ENCODE results near the gene CREB3L2.
A peak's percentile ranks its signal among the peaks of the same experiment; 100 is the strongest.
"Not testable (repeated sequence)": the region's sequence is repeated elsewhere in the genome, so short reads cannot be mapped to it uniquely, and the experiment has no call there.

Gene CREB3L2

DNA sequence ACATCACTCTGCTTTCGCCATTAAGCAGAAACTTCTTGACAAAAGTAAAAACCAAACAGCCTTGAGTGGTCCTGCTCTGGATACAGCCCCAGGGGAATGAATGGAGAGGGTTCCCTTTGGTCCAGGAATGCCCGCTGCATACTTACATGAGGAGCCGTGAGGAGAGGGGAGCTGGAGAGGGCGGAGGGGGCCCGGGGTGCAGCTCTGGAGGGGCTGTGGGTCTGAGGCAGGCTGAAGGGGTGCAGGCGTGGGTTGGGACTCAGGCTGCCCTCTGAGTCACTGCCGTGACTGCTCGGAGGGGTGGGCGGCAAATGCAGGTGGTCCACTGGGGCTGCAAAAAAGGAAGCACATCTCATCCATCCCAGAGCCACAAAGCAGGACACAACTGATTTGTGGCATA, 93.8 kb downstream of the CREB3L2 start:
- DNase-seq (ENCODE audit: low read depth in 1 of 2, low spot score in 1 of 2): no peak

DNA sequence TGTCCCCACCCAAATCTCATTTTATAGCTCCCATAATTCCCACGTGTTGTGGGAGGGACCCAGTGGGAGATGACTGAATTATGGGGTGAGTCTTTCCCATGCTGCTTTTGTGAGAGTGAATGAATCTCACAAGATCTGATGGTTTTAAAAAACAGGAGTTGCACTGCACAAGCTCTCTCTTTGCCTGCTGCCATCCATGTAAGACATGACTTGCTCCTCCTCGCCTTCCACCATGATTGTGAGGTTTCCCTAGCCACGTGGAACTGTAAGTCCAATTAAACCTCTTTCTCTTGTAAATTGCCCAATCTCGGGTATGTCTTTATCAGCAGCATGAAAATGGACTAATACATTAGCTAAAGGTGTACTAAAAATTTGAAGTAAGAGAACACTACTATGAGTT, 95.2 kb downstream of the CREB3L2 start:
- not testable (repeated sequence) for DNase-seq (ENCODE audit: low read depth in 1 of 2, low spot score in 1 of 2)

DNA sequence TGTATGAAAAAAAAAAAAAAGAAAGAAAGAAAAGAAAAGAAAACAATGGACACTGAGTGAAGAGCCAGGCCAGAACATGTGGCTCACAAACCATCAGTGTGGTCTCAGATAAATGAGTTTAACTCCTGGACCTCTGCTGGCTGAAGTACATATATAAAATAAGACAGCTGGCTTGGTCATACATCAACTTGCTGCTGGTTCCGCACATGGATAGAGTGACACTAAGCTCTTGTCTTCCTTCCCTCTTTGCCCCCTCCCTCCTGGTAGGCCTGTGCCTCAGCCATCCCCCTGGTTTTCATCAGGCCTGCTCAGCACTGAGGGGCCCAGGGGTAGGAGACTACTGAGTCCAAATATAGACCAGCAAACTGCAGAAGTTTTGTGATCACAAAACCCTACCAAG, 97.1 kb downstream of the CREB3L2 start:
- no peak for DNase-seq (ENCODE audit: low read depth in 1 of 2, low spot score in 1 of 2)

DNA sequence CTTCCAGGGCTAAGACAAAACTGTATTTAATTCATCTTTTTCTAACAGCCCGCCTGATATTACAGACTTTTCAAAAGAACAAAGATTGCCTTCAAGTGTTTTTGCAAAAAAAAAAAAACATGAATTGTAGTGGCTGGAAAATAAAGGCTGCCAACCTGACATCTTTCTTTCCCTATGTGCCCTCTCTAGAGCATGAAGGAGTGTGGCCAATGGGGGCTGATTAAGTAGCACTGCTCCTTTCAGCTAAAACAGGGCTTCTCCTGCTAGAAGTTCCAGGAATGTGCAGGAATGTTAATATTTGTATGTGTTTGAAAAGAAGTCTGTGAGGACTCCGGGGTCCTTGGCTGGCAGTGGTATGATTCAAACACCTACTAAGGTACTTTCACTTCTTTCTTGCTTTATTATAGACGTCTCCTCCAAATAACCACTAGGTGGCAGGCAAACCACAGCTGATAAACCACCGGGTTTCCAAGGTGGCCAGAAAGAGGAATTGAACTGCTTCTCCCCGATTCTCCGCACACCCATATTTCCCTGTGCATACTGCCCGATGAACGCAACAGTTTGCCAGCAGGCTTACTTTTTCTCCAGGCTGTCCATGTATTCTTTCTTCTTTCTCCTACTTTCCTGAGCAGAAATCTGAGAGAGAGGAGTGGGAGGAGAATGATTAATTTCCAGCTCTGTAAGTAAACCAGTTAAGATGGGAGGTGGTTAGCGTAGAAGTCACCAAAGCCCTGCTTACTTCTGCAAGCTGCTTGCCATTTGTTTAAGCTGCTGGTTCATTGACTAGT, 98.3 kb downstream of the CREB3L2 start:
- DNase-seq (ENCODE audit: low read depth in 1 of 2, low spot score in 1 of 2): peak; percentile 24 to 42

GRCh38 chr7:137900137-137900536, 101.7 kb downstream of the CREB3L2 start:
- DNase-seq (ENCODE audit: low read depth in 1 of 2, low spot score in 1 of 2): no peak

DNA sequence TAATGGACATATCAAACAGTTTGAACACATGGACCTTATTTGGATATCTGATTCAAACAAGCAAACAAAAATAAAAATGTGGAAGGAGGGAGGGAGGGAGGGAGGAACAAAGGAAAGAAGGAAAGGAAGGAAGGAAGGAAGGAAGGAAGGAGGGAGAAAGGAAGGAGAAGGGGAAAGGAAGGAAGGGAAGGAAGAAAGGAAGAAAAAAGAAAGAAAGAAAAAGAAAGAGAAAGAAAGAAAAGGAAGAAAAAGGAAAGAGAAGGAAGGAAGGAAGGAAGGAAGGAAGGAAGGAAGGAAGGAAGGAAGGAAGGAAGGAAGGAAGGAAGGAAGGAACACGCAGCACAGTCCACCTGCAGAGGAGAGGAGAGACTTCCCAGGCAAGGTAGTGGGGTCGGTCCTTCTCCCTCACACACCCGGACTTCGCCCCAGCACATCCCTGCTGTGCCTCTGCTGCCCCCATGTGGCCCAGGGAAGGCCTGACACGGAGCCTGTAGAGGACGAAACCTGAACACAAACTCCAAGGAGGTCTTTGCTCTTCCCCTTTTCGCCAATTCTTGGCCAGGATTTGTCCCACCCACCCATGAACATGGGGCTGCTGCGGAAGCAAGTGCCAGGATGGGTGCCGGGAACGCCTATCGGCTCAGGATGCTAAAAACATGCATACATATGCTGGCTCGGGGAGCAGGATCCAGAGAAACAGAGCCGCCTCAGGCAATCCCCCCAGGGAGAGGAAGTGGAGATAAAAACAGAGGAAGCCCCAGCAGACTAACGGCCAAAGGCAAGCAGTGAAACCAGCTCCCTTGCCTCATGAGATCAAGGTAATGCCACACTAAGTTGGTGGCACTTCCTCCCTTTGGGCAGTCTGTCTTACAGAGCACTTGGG, 102.8 kb downstream of the CREB3L2 start:
- peak; percentile 51 to 70 for DNase-seq (ENCODE audit: low read depth in 1 of 2, low spot score in 1 of 2)

DNA sequence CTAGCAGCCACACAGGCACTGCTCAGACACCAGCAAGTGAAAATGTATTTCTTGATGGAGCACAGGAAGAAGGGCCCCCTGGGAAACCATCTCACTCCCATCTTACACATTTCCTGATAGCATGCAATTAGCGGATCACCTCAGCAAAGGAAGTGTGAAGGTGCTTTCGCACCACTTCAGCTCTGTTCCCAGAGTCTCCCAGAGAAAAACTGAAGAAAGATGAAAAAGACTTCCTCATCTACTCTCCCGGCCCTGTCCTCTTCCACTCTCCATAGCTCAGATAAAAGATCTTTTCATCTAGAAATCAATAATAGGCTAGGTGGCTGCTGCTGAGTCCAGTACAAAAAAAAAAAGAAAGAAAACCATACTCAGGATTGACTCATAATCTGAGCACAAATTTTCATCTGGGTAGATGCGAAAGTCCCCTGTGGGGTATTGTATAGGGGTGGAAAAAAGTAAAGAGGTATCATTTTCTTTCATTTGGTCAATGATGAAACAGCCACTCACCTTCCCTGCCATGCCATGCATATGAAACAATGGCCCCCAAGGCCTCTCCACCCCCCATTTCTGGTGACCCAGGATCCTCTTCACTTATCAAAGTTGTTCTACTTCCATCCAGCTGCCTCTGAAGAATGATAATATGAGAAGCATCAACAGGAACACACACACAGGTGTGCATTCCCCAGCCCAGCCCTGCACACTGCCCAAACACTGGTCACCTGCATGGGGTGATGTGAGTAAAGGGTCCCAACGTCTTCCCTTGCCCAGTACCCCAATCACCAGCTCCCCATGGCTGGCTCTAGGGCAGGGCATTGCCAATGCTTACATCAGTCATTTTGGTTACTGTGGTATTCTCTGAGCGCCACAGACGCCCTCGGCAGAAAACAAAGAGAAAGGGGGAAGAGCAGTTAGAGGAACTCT, 106.3 kb downstream of the CREB3L2 start:
- no peak for DNase-seq (ENCODE audit: low read depth in 1 of 2, low spot score in 1 of 2)

DNA sequence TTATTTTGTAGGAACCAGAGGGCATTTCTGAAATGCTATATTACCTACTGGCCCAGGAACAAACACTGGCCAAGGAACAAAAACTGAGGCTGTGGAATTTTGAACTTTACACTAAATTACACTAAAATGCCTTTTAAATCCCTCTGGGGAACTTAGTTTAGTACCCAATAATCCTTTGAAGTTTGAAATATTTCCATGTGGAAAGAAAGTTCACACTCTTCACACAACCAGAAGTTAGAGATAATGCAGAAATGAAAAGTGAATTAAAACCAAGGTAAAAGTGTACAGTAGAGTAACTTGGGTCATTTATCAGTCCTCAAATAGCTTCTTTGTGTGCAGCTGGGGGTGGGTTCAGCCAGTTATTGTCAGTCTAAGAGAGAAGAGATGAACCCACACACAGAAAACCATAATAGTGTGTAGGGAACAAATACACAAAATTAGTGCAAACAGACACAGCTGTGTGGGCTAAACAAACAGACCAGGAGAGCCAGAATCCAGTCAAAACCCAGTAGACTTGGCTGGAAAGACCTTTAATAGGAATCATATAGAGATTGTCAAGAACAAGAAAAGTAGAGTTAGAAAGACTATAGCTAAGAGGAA, 108.6 kb downstream of the CREB3L2 start:
- DNase-seq (ENCODE audit: low read depth in 1 of 2, low spot score in 1 of 2): no peak

DNA sequence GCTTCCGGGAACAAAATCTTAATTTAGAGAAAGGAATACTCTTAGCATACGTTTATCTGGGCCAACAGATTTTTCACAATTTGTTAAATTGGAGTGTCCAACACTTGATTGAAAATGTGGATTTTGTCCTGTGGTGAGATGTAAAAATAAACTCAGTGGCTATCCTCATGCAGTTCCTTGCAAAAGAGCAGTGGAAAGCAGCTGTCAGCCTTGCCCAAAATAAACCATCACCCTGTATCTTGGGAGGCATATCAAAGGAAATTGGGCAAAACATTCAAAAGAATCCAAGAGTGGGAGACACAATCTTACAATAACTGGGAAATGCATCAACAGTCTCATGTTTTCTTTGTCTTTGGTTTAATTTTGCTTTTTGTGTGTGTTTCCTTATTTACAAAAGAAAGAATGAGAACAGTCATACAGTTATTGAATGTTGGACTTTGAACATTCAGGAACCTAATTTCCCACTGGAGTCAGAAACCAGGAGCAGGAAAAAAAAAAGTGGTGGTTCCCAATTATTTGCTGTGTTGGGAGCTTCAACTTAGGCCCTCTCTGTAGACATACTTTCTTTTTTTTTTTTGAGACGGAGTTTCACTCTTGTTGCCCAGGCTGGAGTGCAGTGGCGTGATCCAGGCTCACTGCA, 110.8 kb downstream of the CREB3L2 start:
- DNase-seq (ENCODE audit: low read depth in 1 of 2, low spot score in 1 of 2): no peak

DNA sequence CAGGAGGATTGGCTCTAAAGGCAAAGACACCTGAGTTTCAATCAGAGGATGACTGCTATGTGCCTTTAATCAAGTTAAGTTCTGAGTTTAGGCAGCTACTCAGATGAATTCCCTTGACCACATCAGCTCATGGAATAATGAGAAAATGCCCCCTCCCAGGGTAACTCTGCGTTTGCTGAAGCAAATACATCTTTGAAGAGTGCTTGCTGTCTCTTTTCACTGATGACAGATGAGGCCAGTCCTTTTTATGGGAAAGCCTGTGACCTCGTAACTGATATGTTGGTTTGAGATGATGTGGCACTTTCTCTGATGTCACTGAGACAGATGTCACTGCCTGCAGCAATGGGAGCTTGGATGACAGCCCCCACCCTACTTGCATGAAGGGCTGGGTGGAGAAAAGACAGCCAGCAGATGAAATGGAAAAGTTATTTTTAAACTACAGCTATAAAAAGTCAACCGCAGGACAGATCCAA, 111.4 kb downstream of the CREB3L2 start:
- DNase-seq (ENCODE audit: low read depth in 1 of 2, low spot score in 1 of 2): no peak

GRCh38 chr7:137888241-137888640, 113.6 kb downstream of the CREB3L2 start:
- DNase-seq (ENCODE audit: low read depth in 1 of 2, low spot score in 1 of 2): no peak

- DNase-seq (ENCODE audit: low read depth in 1 of 2, low spot score in 1 of 2): no peak
Observed at GRCh38 chr7:137886746-137887145, 115.1 kb downstream of the CREB3L2 start.

GRCh38 chr7:137886281-137886680, 115.6 kb downstream of the CREB3L2 start:
- DNase-seq (ENCODE audit: low read depth in 1 of 2, low spot score in 1 of 2): no peak

GRCh38 chr7:137885678-137886077, 116.2 kb downstream of the CREB3L2 start:
- no peak for DNase-seq (ENCODE audit: low read depth in 1 of 2, low spot score in 1 of 2)

DNA sequence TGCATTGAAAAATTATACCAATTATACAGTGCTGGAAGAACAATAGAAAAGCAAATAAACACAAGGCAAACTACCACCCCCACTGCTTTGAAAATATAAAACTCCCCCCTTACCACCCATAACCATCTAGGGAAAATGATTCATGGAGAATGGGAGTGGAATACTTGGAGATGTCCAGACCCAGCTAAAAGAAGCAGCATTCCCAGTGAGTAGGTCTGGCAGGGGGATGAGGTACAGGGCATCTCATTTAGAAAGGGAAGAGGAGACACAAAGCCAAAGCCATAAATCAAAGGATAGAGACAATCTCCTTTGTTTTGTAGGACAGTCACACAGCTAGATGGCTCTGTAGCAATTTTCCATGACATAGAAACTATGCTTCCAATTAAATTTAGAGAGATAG, 119.1 kb downstream of the CREB3L2 start:
- DNase-seq (ENCODE audit: low read depth in 1 of 2, low spot score in 1 of 2): no peak

- no peak for DNase-seq (ENCODE audit: low read depth in 1 of 2, low spot score in 1 of 2)
Observed at GRCh38 chr7:137882261-137882668, 119.6 kb downstream of the CREB3L2 start.

- DNase-seq (ENCODE audit: low read depth in 1 of 2, low spot score in 1 of 2): no peak
Observed at GRCh38 chr7:137881607-137882260, 120.2 kb downstream of the CREB3L2 start.

DNA sequence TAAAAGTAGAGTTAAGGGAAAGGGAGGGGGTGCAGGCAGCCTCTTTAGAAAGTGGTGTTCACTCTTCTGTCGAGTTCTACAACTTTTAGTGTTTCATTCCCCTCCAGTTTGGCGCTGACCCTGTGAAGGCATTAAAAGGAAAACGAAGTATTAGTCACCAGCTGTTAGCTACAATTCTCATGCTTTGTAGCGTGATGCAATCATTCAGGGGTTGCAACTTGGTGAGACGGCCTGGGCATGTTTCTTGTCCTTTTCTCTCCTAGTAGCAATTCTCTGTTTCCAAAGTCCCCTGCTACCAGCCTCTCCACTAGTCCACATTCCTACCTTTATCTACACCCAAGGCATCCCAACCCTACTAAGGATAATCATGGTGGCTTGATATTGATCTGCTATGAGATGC, 121.5 kb downstream of the CREB3L2 start:
- no peak for DNase-seq (ENCODE audit: low read depth in 1 of 2, low spot score in 1 of 2)

GRCh38 chr7:137879357-137880158, 122.3 kb downstream of the CREB3L2 start:
- no peak for DNase-seq (ENCODE audit: low read depth in 1 of 2, low spot score in 1 of 2)
